NCI-H146 treated with DMSO at 0.1 percent for 48 hours (cell line): ENCODE data around the gene HSFX1.

ENCODE experiments used
- DNase-seq: peaks from one replicate; lab custom pipeline; 2025; ENCODE audit not compliant: unreplicated experiment; lab: John Stamatoyannopoulos, UW

HSFX1 gene

GRCh38 chrX:149804102-149804501 lies 30.2 kb downstream of the HSFX1 start:
- no peak for DNase-seq

- DNase-seq = no peak
These were observed 34.0 kb downstream of the HSFX1 start for GRCh38 chrX:149807747-149808458.

- DNase-seq = no peak
These were observed 44.8 kb downstream of the HSFX1 start for GRCh38 chrX:149818652-149819051.

GRCh38 chrX:149819371-149819770 lies 45.5 kb downstream of the HSFX1 start:
- no peak for DNase-seq

- no peak for DNase-seq
These were observed 51.6 kb downstream of the HSFX1 start for GRCh38 chrX:149825424-149825823.
